Measurements from ENCODE around the gene ASRGL1.

ASRGL1 gene

DNA sequence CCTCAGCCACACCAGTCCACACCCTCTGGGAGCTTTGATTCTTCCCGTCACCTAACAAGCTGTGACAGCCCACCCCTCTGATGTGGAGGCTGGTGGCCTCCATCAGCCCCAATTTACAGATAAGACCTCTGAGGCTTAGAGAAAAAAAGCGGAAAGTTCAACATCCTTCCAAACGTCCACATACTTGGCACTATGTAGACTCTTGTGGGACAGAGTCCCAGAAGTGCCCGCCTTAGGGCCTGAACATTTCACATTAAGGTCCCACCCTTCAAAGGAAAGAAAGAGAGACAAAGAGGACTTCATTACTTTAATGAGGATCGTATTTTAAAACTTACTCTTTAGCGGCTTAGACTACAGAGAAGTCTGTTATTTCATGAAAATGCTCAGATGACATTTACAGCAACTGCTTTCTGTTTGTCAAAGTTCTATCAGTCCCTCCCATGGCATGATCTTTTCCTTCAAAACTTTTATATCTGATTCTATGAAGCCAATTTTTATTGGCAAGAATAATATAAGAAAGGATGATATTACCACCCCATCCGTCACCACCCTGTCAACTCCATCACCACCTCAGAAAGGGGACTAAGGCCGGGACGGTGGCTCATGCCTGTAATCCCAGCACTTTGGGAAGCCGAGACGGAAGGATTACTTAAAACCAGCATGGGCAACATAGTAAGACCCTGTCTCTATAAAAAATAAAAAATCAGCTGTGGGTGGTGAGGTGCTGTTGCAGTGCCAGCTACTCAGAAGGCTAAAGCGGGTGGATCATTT, 65.9 kb downstream of the ASRGL1 start:
- no peaks in the 10 kb centered on the region for H3K79me2 ChIP-seq (ENCODE audit: low read length)
- TF ChIP-seq EZH2 (optimal IDR thresholded peaks at IDR 0.05; ENCODE audit: low read depth, low read length) (no peak), EZH2phosphoT487 (IDR thresholded peaks at IDR 0.05; ENCODE audit: low read length) (no peak)
- TF ChIP-seq, protein P1, sequence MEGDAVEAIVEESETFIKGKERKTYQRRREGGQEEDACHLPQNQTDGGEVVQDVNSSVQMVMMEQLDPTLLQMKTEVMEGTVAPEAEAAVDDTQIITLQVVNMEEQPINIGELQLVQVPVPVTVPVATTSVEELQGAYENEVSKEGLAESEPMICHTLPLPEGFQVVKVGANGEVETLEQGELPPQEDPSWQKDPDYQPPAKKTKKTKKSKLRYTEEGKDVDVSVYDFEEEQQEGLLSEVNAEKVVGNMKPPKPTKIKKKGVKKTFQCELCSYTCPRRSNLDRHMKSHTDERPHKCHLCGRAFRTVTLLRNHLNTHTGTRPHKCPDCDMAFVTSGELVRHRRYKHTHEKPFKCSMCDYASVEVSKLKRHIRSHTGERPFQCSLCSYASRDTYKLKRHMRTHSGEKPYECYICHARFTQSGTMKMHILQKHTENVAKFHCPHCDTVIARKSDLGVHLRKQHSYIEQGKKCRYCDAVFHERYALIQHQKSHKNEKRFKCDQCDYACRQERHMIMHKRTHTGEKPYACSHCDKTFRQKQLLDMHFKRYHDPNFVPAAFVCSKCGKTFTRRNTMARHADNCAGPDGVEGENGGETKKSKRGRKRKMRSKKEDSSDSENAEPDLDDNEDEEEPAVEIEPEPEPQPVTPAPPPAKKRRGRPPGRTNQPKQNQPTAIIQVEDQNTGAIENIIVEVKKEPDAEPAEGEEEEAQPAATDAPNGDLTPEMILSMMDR (IDR thresholded peaks at IDR 0.05; ENCODE audit: low read length): no peak
- H3K9me3 ChIP-seq (replicated peaks; ENCODE audit: insufficient read depth, low read length): no peaks in the 10 kb centered on the region
- H2AFZ ChIP-seq (ENCODE audit: low read length): no peak overlapping the region
- H3K36me3 ChIP-seq (replicated peaks; ENCODE audit: insufficient read depth, low read length): no peaks in the 10 kb centered on the region
- DNase-seq: no peak
- no peaks in the 10 kb centered on the region for H4K20me1 ChIP-seq (ENCODE audit: insufficient read depth, low read length)
- no peak overlapping the region for H3K27ac ChIP-seq (ENCODE audit: low read length)
- no peaks in the 10 kb centered on the region for H3K9me2 ChIP-seq (replicated peaks; ENCODE audit: insufficient read depth, low read length)
- H3K27me3 ChIP-seq (replicated peaks; ENCODE audit: insufficient read depth, low read length): peaks cover 8% of the 10 kb centered on the region; the same call in 1 of the 2 replicates
- no peak overlapping the region for H3K4me2 ChIP-seq (ENCODE audit: low read depth, low read length)
- no peaks in the 10 kb centered on the region for H3K4me1 ChIP-seq (ENCODE audit: low read length)
- H3K4me3 ChIP-seq (ENCODE audit: low read length): no peak overlapping the region
- H3F3A ChIP-seq (ENCODE audit: insufficient read depth, low read length): no peaks in the 10 kb centered on the region
- no peak overlapping the region for H3K9ac ChIP-seq (ENCODE audit: low read length)

GRCh38 chr11:62404435-62404834, 67.2 kb downstream of the ASRGL1 start:
- Histone ChIP-seq H2AFZ (ENCODE audit: low read length) (no peak overlapping the region), H3K9ac (ENCODE audit: low read length) (no peak overlapping the region), H3K36me3 (replicated peaks; ENCODE audit: insufficient read depth, low read length) (no peaks in the 10 kb centered on the region), H3K4me1 (ENCODE audit: low read length) (no peaks in the 10 kb centered on the region), H3K4me2 (ENCODE audit: low read depth, low read length) (no peak overlapping the region), H3K27me3 (replicated peaks; ENCODE audit: insufficient read depth, low read length) (peaks cover 8% of the 10 kb centered on the region; the same call in 1 of the 2 replicates), H3K27ac (ENCODE audit: low read length) (no peak overlapping the region), H3F3A (ENCODE audit: insufficient read depth, low read length) (no peaks in the 10 kb centered on the region), H3K79me2 (ENCODE audit: low read length) (no peaks in the 10 kb centered on the region), H3K4me3 (ENCODE audit: low read length) (no peak overlapping the region), H3K9me3 (replicated peaks; ENCODE audit: insufficient read depth, low read length) (no peaks in the 10 kb centered on the region), H3K9me2 (replicated peaks; ENCODE audit: insufficient read depth, low read length) (no peaks in the 10 kb centered on the region), H4K20me1 (ENCODE audit: insufficient read depth, low read length) (no peaks in the 10 kb centered on the region)
- no peak for TF ChIP-seq EZH2phosphoT487 (IDR thresholded peaks at IDR 0.05; ENCODE audit: low read length)
- TF ChIP-seq, protein P1 (IDR thresholded peaks at IDR 0.05; ENCODE audit: low read length): no peak
- TF ChIP-seq EZH2 (optimal IDR thresholded peaks at IDR 0.05; ENCODE audit: low read depth, low read length): no peak
- DNase-seq: no peak

GRCh38 chr11:62404901-62405300, 67.7 kb downstream of the ASRGL1 start:
- Histone ChIP-seq H3K4me1 (ENCODE audit: low read length) (no peaks in the 10 kb centered on the region), H3K9me3 (replicated peaks; ENCODE audit: insufficient read depth, low read length) (no peaks in the 10 kb centered on the region), H3K4me2 (ENCODE audit: low read depth, low read length) (no peak overlapping the region), H3K36me3 (replicated peaks; ENCODE audit: insufficient read depth, low read length) (no peaks in the 10 kb centered on the region), H3K9ac (ENCODE audit: low read length) (no peak overlapping the region), H2AFZ (ENCODE audit: low read length) (no peak overlapping the region), H3K9me2 (replicated peaks; ENCODE audit: insufficient read depth, low read length) (no peaks in the 10 kb centered on the region), H3F3A (ENCODE audit: insufficient read depth, low read length) (no peaks in the 10 kb centered on the region), H3K27me3 (replicated peaks; ENCODE audit: insufficient read depth, low read length) (peaks cover 8% of the 10 kb centered on the region; the same call in 1 of the 2 replicates), H3K27ac (ENCODE audit: low read length) (no peak overlapping the region), H4K20me1 (ENCODE audit: insufficient read depth, low read length) (no peaks in the 10 kb centered on the region), H3K4me3 (ENCODE audit: low read length) (no peak overlapping the region), H3K79me2 (ENCODE audit: low read length) (no peaks in the 10 kb centered on the region)
- DNase-seq: no peak
- TF ChIP-seq EZH2 (optimal IDR thresholded peaks at IDR 0.05; ENCODE audit: low read depth, low read length) (no peak), EZH2phosphoT487 (IDR thresholded peaks at IDR 0.05; ENCODE audit: low read length) (no peak)
- TF ChIP-seq, protein P1 (IDR thresholded peaks at IDR 0.05; ENCODE audit: low read length): no peak

Data from MM.1S (cell line).